Lung (tissue), 12 donors: ENCODE data around the gene CNTN1. TPM values are rescaled to one million over a fixed set of nuclear protein-coding genes. Genes with fewer than 3 reads are reported as not detected.
A peak's percentile ranks its signal among the peaks of the same experiment; 100 is the strongest.
"Not testable (repeated sequence)": the region's sequence is repeated elsewhere in the genome, so short reads cannot be mapped to it uniquely, and the experiment has no call there.

Experiments
- ATAC-seq: fragments of 200-7000 bp; cut with Tn5 transposase; one replicate; pipeline ENCODE4 v1.9.1; 2020; ENCODE audit warnings: moderate number of reproducible peaks; ENCODE audit not compliant: insufficient read depth, low FRiP score
- DNase-seq, 3 donors: peaks; one replicate each; pipeline ENCODE4 v3.0.0-alpha.2; 2013 to 2017
- H3K27ac ChIP-seq, 2 donors: one replicate each; pipeline ENCODE4 v1.5.1; 2013; ENCODE audit warnings: mild to moderate bottlenecking in 2 of 2, moderate library complexity in 2 of 2, control low read depth in 1 of 2, inconsistent platforms in 1 of 2, low read depth in 1 of 2, low read length in 1 of 2
- H3K27me3 ChIP-seq, 3 donors: one replicate each; pipeline ENCODE4 v1.5.1; 2013; ENCODE audit warnings: low read length in 2 of 3; ENCODE audit not compliant: control insufficient read depth in 3 of 3, insufficient read depth in 3 of 3
- H3K36me3 ChIP-seq, 4 donors: one replicate each; pipeline ENCODE4 v1.5.1; 2013; ENCODE audit warnings: low read length in 4 of 4, mild to moderate bottlenecking in 1 of 4, moderate library complexity in 1 of 4; ENCODE audit not compliant: control insufficient read depth in 4 of 4, insufficient read depth in 4 of 4
- H3K4me1 ChIP-seq, 5 donors: one replicate each; pipeline ENCODE4 v1.5.1; 2013; ENCODE audit warnings: low read length in 5 of 5, mild to moderate bottlenecking in 2 of 5, moderate library complexity in 1 of 5; ENCODE audit not compliant: control insufficient read depth in 5 of 5, insufficient read depth in 5 of 5
- H3K4me3 ChIP-seq: one replicate; pipeline ENCODE4 v1.5.1; 2013; ENCODE audit warnings: mild to moderate bottlenecking, control low read depth, moderate library complexity
- H3K9ac ChIP-seq, 2 donors: one replicate each; pipeline ENCODE4 v1.5.1; 2013; ENCODE audit warnings: low read length in 2 of 2, control low read depth in 1 of 2; ENCODE audit not compliant: insufficient read depth in 1 of 2
- H3K9me3 ChIP-seq, 4 donors: one replicate each; pipeline ENCODE4 v1.5.1; 2013; ENCODE audit warnings: low read length in 3 of 4, mild to moderate bottlenecking in 1 of 4, moderate library complexity in 1 of 4; ENCODE audit not compliant: control insufficient read depth in 4 of 4, insufficient read depth in 3 of 4
- WGBS, 2 donors: extraction: QIAGEN DNeasy Blood & Tissue Kit; methylation state at CpG; one replicate each; pipeline ENCODE4 v1.1.7; 2013; 5-methylcytosine and 5-hydroxymethylcytosine counted together
- polyA plus RNA-seq, 2 donors: library from polyadenylated mRNA; stranded (reverse); fragments of 200-250 nt; gene quantifications; one replicate each; pipeline ENCODE4 v1.2.1, GENCODE V29; 2013
- total RNA-seq, 2 donors: library from RNA; depleted of rRNA in 1 of 2; stranded (reverse); fragments of >200 nt in 1 of 2; gene quantifications; one replicate each; pipeline ENCODE4 v1.2.1, GENCODE V29; 2014 to 2021
- TF ChIP-seq, protein P1 (sequence below): IDR thresholded peaks from 2 replicates; pipeline ENCODE4 v1.5.1; 2012; ENCODE audit warnings: mild to moderate bottlenecking; ENCODE audit errors: control extremely low read depth, extremely low read depth
- donor health status: control.
- donor health status: control.
- donor health status: Bipolar disorder and iron deficiency.
- donor health status: healthy.
- donor health status: DM: yes; HTN: yes; CAD: no.

Gene CNTN1
- total and polyA plus RNA-seq, 4 donors = 0.10 to 47.6 (median 1.1) TPM

- ATAC-seq = no peak
- 79 to 88% methylated on average over 5 of the region's 5 CpGs for WGBS, 2 donors
- H3K36me3 ChIP-seq = peaks cover 0 to 3% (median 0%) of the 10 kb centered on the region in 4 donors
- H3K9me3 ChIP-seq = no peaks in the 10 kb centered on the region
- DNase-seq = peak in 2 of 3 donors; percentile 9 to 20
- TF ChIP-seq, protein P1, sequence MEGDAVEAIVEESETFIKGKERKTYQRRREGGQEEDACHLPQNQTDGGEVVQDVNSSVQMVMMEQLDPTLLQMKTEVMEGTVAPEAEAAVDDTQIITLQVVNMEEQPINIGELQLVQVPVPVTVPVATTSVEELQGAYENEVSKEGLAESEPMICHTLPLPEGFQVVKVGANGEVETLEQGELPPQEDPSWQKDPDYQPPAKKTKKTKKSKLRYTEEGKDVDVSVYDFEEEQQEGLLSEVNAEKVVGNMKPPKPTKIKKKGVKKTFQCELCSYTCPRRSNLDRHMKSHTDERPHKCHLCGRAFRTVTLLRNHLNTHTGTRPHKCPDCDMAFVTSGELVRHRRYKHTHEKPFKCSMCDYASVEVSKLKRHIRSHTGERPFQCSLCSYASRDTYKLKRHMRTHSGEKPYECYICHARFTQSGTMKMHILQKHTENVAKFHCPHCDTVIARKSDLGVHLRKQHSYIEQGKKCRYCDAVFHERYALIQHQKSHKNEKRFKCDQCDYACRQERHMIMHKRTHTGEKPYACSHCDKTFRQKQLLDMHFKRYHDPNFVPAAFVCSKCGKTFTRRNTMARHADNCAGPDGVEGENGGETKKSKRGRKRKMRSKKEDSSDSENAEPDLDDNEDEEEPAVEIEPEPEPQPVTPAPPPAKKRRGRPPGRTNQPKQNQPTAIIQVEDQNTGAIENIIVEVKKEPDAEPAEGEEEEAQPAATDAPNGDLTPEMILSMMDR = no peak
- no peak overlapping the region for H3K4me3 ChIP-seq
- peaks cover 0 to 3% (median 0%) of the 10 kb centered on the region in 5 donors for H3K4me1 ChIP-seq
- H3K9ac ChIP-seq = no peak overlapping the region
- H3K27me3 ChIP-seq = no peaks in the 10 kb centered on the region
- no peak overlapping the region for H3K27ac ChIP-seq
These were observed 381.6 kb downstream of the CNTN1 start for GRCh38 chr12:41073633-41074472.

- Histone ChIP-seq H3K27me3 (no peaks in the 10 kb centered on the region), H3K27ac (no peak overlapping the region), H3K9ac (no peak overlapping the region), H3K36me3 (peaks cover 0 to 3% (median 0%) of the 10 kb centered on the region in 4 donors), H3K4me1 (peaks cover 0 to 3% (median 0%) of the 10 kb centered on the region in 5 donors), H3K4me3 (no peak overlapping the region), H3K9me3 (no peaks in the 10 kb centered on the region)
- ATAC-seq (no peak), DNase-seq (no peak)
- WGBS, 2 donors = 77 to 87% methylated on average over 3 of the region's 3 CpGs
- TF ChIP-seq, protein P1 = no peak
These were observed 382.2 kb downstream of the CNTN1 start for GRCh38 chr12:41074473-41074769.

GRCh38 chr12:41076114-41076513 is 383.9 kb downstream of the CNTN1 start:
- Histone ChIP-seq H3K4me1 (peaks cover 0 to 3% (median 0%) of the 10 kb centered on the region in 5 donors), H3K27ac (no peak overlapping the region), H3K9ac (no peak overlapping the region), H3K36me3 (no peaks in the 10 kb centered on the region), H3K27me3 (no peaks in the 10 kb centered on the region), H3K4me3 (no peak overlapping the region), H3K9me3 (peaks cover 0 to 6% (median 1%) of the 10 kb centered on the region in 4 donors)
- WGBS, 2 donors = 75 to 88% methylated on average over 7 of the region's 7 CpGs
- TF ChIP-seq, protein P1 = no peak
- no peak for DNase-seq
- ATAC-seq = no peak

DNA sequence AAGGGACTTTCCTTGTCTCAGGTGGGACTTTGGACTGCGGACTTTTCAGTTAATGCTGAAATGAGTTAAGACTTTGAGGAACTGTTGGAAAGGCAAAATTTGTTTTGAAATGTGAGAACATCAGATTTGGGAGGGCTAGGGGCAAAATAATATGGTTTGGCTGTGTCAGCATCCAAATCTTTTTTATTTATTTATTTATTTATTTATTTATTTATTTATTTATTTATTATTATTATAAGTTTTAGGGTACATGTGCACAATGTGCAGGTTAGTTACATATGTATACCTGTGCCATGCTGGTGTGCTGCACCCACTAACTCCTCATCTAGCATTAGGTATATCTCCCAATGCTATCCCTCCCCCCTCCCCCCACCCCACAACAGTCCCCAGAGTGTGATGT is 389.0 kb downstream of the CNTN1 start:
- 0% methylated on average over 1 of the region's 1 CpG for WGBS, 2 donors
- H3K27me3 ChIP-seq, H3K9me3 ChIP-seq, H3K4me1 ChIP-seq, ATAC-seq, H3K27ac ChIP-seq, H3K4me3 ChIP-seq, DNase-seq, H3K36me3 ChIP-seq, H3K9ac ChIP-seq: not testable (repeated sequence)
